Skeletal muscle tissue (tissue), 4 donors: ENCODE measurements around the gene DVL1. TPM values are rescaled to one million over a fixed set of nuclear protein-coding genes. Genes with fewer than 3 reads are reported as not detected.

Source experiments
- H3K27ac ChIP-seq: one replicate; pipeline ENCODE4 v1.7.0; 2013; ENCODE audit warnings: mild to moderate bottlenecking, low read depth, low read length, inconsistent platforms
- H3K27me3 ChIP-seq, 3 donors: one replicate each; pipeline ENCODE4 v1.7.0; 2013; ENCODE audit warnings: low read length in 3 of 3; ENCODE audit not compliant: control insufficient read depth in 3 of 3, insufficient read depth in 3 of 3
- H3K36me3 ChIP-seq, 3 donors: one replicate each; pipeline ENCODE4 v1.7.0; 2013; ENCODE audit warnings: low read length in 3 of 3; ENCODE audit not compliant: control insufficient read depth in 3 of 3, insufficient read depth in 3 of 3
- H3K4me1 ChIP-seq, 3 donors: one replicate each; pipeline ENCODE4 v1.7.0; 2013; ENCODE audit warnings: low read length in 3 of 3, mild to moderate bottlenecking in 3 of 3; ENCODE audit not compliant: control insufficient read depth in 3 of 3, insufficient read depth in 3 of 3
- H3K4me3 ChIP-seq, 3 donors: one replicate each; pipeline ENCODE4 v1.7.0; 2013; ENCODE audit warnings: low read length in 3 of 3
- H3K9ac ChIP-seq, 3 donors: one replicate each; pipeline ENCODE4 v1.7.0; 2013; ENCODE audit warnings: low read length in 3 of 3, mild to moderate bottlenecking in 3 of 3, moderate library complexity in 2 of 3, low read depth in 1 of 3
- H3K9me3 ChIP-seq, 3 donors: one replicate each; pipeline ENCODE4 v1.7.0; 2013; ENCODE audit warnings: low read length in 3 of 3; ENCODE audit not compliant: control insufficient read depth in 3 of 3
- total RNA-seq: library from RNA; depleted of rRNA; stranded (reverse); fragments of >200 nt; gene quantifications from one replicate; pipeline ENCODE4 v1.2.3, GENCODE V29; 2014
- donor health status: Osteomylitis.

Gene DVL1
- total RNA-seq, 1 donor from 2014 or later, result 44.9 TPM

GRCh38 chr1:1357871-1358432 is 8.7 kb upstream of the DVL1 start:
- Histone ChIP-seq H3K4me1 (peaks cover 39 to 54% (median 46%) of the 10 kb centered on the region in 3 donors), H3K4me3 (peak overlapping the region; percentile 37 to 69 (median 56)), H3K9me3 (no peaks in the 10 kb centered on the region), H3K27ac (peak overlapping the region; percentile 77), H3K27me3 (peaks cover 0 to 64% (median 32%) of the 10 kb centered on the region in 3 donors), H3K9ac (peak overlapping the region; percentile 62 to 79 (median 74)), H3K36me3 (peaks cover 0 to 2% (median 0%) of the 10 kb centered on the region in 3 donors)

GRCh38 chr1:1356796-1357401 is 7.7 kb upstream of the DVL1 start:
- peaks cover 0 to 65% (median 32%) of the 10 kb centered on the region in 3 donors for H3K27me3 ChIP-seq
- H3K4me3 ChIP-seq, result peak overlapping the region; percentile 52 to 69 (median 61)
- H3K4me1 ChIP-seq, result peaks cover 45 to 61% (median 53%) of the 10 kb centered on the region in 3 donors
- H3K36me3 ChIP-seq, result peaks cover 0 to 2% (median 0%) of the 10 kb centered on the region in 3 donors
- no peaks in the 10 kb centered on the region for H3K9me3 ChIP-seq
- peak overlapping the region; percentile 77 for H3K27ac ChIP-seq
- H3K9ac ChIP-seq, result peak overlapping the region; percentile 45 to 74 (median 72)

GRCh38 chr1:1356166-1356795 is 7.1 kb upstream of the DVL1 start:
- Histone ChIP-seq H3K4me1 (peaks cover 50 to 61% (median 53%) of the 10 kb centered on the region in 3 donors), H3K4me3 (peak overlapping the region; percentile 52 to 69 (median 61)), H3K27ac (no peak overlapping the region), H3K27me3 (peaks cover 0 to 59% (median 32%) of the 10 kb centered on the region in 3 donors), H3K9ac (no peak overlapping the region), H3K9me3 (no peaks in the 10 kb centered on the region), H3K36me3 (peaks cover 0 to 2% (median 0%) of the 10 kb centered on the region in 3 donors)

- no peaks in the 10 kb centered on the region for H3K9me3 ChIP-seq
- H3K27ac ChIP-seq, result no peak overlapping the region
- H3K4me3 ChIP-seq, result no peak overlapping the region
- peaks cover 41 to 53% (median 45%) of the 10 kb centered on the region in 3 donors for H3K4me1 ChIP-seq
- H3K9ac ChIP-seq, result no peak overlapping the region
- peaks cover 0 to 50% (median 26%) of the 10 kb centered on the region in 3 donors for H3K27me3 ChIP-seq
- peaks cover 0 to 2% (median 0%) of the 10 kb centered on the region in 3 donors for H3K36me3 ChIP-seq
These were observed 6.2 kb upstream of the DVL1 start for GRCh38 chr1:1355416-1355815.

GRCh38 chr1:1354271-1355247 is 5.3 kb upstream of the DVL1 start:
- peaks cover 0 to 2% (median 0%) of the 10 kb centered on the region in 3 donors for H3K36me3 ChIP-seq
- no peak overlapping the region for H3K9ac ChIP-seq
- H3K4me3 ChIP-seq, result no peak overlapping the region
- H3K27me3 ChIP-seq, result peaks cover 0 to 47% (median 26%) of the 10 kb centered on the region in 3 donors
- no peaks in the 10 kb centered on the region for H3K9me3 ChIP-seq
- H3K4me1 ChIP-seq, result peaks cover 35 to 45% (median 38%) of the 10 kb centered on the region in 3 donors
- H3K27ac ChIP-seq, result no peak overlapping the region

GRCh38 chr1:1353389-1354151 is 4.4 kb upstream of the DVL1 start:
- H3K27me3 ChIP-seq, result peaks cover 0 to 38% (median 24%) of the 10 kb centered on the region in 3 donors
- no peaks in the 10 kb centered on the region for H3K9me3 ChIP-seq
- peak overlapping the region in 1 of 3 donors; percentile 45 for H3K9ac ChIP-seq
- no peak overlapping the region for H3K4me3 ChIP-seq
- H3K36me3 ChIP-seq, result peaks cover 0 to 2% (median 0%) of the 10 kb centered on the region in 3 donors
- no peak overlapping the region for H3K27ac ChIP-seq
- peaks cover 31 to 35% (median 33%) of the 10 kb centered on the region in 3 donors for H3K4me1 ChIP-seq

GRCh38 chr1:1352786-1353388 is 3.7 kb upstream of the DVL1 start:
- no peak overlapping the region for H3K4me3 ChIP-seq
- peaks cover 35 to 36% (median 35%) of the 10 kb centered on the region in 3 donors for H3K4me1 ChIP-seq
- H3K27ac ChIP-seq, result no peak overlapping the region
- no peaks in the 10 kb centered on the region for H3K9me3 ChIP-seq
- H3K36me3 ChIP-seq, result peaks cover 0 to 2% (median 0%) of the 10 kb centered on the region in 3 donors
- H3K9ac ChIP-seq, result peak overlapping the region in 1 of 3 donors; percentile 33
- H3K27me3 ChIP-seq, result peaks cover 0 to 36% (median 22%) of the 10 kb centered on the region in 3 donors

- peaks cover 0 to 2% (median 0%) of the 10 kb centered on the region in 3 donors for H3K36me3 ChIP-seq
- peak overlapping the region in 2 of 3 donors; percentile 35 to 45 for H3K4me3 ChIP-seq
- H3K9me3 ChIP-seq, result no peaks in the 10 kb centered on the region
- peak overlapping the region in 1 of 3 donors; percentile 33 for H3K9ac ChIP-seq
- peak overlapping the region; percentile 48 for H3K27ac ChIP-seq
- H3K4me1 ChIP-seq, result peaks cover 39 to 43% (median 40%) of the 10 kb centered on the region in 3 donors
- peaks cover 0 to 25% (median 17%) of the 10 kb centered on the region in 3 donors for H3K27me3 ChIP-seq
These were observed 2.6 kb upstream of the DVL1 start for GRCh38 chr1:1351511-1352427.
